ENCODE results near the gene USP13.

DNA sequence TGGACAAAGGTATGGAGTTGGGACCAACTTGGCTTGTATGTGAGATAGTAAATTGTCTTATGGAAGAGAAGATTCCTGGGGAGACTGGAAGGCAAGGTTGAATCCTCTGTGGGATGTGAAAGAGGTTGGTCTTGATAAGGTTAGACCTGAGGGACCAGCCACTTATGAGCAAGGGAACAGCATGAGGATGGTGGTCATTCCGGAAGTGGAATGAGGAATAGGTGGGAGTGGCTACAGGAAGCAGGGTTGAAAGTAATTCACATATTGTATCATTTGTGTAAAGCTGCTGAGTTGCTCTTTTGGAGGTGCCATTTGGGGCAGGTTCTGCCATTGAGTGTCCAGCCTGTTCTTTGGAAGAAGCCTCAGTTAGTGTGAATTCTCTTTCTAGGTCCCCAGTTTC is 13.2 kb downstream of the USP13 start:
- TF ChIP-seq POLR2AphosphoS5 (IDR thresholded peaks at IDR 0.05; ENCODE audit: low read depth, low read length) (no peak), POLR2A (IDR thresholded peaks at IDR 0.05; ENCODE audit: low read depth, low read length) (no peak)

Measured in GM12891 (cell line).